NCI-H526 (cell line): ENCODE results near the gene SPIB.
A peak's percentile ranks its signal among the peaks of the same experiment; 100 is the strongest.

Experiments
- DNase-seq, 2 experiments: peaks; one replicate each; lab custom pipeline; 2025; lab: John Stamatoyannopoulos, UW

SPIB gene

DNA sequence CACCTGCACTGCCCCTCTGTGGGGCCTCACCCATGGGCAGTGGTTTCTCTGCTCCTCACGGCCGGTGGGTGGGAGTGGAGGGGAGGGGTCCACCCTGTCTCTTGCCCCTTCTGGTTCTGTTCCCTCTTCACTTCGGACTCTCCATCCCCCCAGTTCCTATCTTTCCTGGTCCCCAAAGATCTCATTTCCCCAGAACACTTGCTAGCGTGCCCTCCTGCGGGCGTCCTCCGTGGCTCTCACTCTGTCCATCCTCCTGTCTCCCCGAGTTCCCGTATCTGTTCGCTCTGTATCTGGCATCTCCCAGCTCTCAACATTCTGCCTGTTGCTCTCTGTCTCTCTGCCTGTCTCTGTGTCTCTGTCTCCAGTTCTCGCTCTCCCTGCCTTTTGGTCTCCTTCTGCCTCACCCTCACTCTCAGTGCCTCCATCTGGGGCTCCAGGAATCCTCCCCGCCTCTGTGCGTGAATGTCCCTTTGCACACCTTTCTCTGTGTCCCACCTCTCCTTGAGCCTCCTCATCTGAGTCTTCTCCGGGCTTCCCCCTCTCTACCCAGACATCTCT is 363 bp downstream of the SPIB start:
- peak in 1 of 2 experiments; percentile 60 for DNase-seq

DNA sequence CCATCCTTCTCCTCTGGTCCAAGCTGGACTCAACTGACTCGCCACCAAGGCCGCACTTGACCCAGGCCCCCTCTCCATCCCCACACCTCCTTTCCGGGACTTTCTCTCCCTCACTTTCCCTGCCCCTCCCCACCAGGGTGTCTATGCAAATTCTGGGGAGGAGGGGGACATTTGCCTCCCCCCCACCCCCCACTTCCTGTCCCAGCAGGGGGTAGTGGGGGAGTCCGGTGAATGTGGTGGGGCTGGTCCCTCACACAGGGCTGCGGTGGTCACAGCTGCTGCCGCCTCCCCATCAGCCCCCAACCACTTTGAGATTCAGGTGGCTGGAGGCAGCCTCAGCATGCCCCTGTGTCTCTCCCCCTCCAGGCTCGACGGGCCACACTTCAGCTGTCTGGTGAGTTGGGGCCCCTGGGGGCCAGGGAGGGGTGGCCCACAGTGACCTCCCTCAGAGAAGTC is 870 bp downstream of the SPIB start:
- DNase-seq = peak in 1 of 2 experiments; percentile 60

DNA sequence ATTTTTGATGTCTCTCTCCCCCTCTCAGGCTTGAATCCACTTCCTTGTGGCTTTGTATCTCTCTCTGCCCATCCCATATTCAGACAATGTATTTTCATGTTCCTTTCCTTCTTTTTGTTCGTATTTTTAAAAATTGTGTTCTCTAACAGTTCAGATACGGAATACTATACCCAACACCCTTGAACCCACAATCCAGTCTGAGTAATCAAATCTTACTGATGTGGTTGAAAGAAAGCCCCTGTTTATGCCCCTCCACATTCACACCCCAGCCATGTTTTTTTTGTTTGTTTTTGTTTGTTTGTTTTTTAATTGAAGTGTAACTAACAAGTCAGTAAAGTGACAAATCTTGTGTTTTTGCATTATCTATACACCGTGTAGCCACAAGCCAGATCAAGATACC is 1.4 kb downstream of the SPIB start:
- DNase-seq = no peak

DNA sequence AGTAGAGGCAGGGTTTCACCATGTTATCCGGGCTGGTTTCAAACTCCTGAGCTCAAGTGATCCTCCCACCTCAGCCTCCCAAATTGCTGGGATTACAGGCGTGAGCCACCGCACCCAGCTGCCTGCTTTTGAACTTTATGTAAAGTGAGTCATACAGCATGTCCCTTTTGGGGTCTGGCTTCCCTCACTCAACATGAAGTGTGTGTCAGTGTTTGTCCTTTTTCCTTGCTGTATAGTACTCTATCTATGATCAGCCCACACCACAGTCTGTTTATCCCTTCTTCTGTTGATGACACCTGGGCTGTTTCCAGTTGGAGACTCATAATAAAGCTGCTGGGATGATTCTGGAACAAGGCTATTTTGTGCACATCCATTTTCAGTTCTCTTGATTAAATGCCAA is 2.1 kb downstream of the SPIB start:
- no peak for DNase-seq

DNA sequence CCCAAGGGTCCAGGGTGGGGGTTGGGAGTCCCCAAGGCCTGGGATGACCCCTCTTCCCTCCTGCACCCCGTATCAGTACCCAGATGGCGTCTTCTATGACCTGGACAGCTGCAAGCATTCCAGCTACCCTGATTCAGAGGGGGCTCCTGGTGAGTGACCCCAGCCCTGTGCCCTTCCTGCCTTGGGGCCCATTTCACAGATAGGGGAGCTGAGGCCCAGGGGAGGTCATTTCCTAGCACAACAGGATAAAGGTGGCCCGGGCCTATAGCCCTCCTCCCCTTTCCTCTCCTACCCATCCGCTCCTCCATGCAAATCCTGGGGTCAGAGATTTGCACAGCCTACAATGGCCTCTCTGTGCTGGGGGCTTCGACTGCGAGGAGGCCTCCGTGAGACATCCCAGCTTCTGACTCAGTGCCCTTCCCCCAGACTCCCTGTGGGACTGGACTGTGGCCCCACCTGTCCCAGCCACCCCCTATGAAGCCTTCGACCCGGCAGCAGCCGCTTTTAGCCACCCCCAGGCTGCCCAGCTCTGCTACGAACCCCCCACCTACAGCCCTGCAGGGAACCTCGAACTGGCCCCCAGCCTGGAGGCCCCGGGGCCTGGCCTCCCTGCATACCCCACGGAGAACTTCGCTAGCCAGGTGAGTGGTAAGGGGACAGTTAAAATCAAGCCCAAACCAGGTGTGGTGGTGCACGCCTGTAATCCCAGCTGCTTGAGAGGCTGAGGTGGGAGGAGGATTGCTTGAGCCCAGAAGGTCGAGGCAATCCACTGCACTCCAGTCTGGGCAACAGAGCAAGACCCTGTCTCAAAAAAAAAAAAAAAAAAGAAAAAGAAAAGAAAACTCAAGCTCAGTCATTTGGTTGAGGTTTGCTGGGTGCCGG is 3.9 kb downstream of the SPIB start:
- peak; percentile 92 to 96 for DNase-seq

DNA sequence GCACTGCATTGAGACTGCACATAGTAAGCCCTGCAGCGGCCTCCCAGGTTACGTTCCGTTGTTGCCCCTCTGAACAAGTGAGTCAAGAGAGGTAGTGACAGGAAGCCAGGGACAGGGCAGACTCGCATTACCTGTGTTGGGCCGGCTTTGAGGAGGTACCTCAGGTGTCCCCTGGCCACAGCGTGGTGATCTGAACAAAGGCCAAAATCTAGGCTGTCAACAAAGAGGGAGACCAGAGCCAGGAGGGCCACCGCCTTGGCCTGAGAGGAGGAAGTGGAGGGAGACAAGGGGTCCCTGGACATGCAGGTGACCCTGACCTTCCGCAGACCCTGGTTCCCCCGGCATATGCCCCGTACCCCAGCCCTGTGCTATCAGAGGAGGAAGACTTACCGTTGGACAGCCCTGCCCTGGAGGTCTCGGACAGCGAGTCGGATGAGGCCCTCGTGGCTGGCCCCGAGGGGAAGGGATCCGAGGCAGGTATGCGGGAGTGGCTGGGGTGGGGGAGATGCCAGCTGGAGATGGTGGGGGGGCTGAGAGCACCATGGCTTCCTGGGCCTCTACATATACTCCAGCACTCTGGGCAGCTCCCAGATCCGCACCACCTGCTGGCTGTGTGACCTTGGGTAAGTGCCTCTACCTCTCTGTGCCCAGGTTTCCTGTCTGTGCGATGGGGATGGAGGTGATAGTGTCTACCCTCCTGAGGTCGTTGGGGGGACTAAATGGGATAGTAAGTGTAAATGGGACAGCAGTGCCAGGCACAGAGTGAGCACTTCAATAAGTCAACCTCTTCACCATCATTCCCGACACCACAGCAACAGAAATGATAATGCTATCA is 4.8 kb downstream of the SPIB start:
- no peak for DNase-seq

DNA sequence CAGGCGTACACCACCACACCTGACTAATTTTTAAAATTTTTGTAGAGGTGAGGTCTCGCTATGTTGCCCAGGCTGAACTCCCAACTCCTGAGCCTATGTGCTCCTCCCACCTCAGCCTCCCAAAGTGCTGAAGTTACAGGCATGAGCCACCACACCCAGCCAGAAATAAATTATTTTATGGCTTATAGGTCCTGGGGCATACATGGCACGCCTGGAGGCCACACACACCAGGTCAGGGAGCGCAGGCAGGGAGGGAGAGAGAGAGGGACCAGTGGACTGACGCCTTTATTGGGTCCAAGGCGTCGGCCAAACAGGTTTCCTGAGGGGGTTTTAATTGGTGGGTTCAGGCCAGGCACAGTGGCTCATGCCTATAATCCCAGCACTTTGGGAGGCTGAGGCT is 6.8 kb downstream of the SPIB start:
- DNase-seq = no peak

DNA sequence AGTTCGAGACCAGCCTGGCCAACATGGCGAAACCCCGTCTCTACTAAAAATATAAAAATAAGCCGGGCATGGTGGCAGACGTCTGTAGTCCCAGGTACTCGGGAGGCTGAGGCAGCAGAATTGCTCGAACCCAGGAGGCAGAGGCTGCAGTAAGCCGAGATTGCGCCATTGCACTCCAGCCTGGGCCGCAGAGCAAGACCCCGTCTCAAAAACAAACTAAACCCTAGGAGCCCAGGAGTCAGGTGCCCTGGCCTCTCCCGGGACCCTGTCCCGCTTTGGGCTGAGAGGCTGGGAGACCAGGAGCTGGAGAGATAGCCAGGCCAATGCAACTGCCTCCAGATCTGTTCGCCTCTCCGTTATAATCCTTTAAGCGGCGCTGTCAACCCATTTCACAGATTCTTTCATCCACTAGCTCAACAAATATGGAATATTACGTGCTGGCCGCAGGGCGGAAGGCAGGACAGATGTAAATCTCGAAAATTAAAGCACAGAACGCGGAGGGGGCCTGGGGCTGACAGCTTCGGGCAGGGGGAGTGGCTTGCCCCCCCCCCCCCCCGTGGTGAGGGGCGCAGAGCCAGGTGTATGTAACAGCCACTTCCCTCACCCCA is 8.7 kb downstream of the SPIB start:
- no peak for DNase-seq

DNA sequence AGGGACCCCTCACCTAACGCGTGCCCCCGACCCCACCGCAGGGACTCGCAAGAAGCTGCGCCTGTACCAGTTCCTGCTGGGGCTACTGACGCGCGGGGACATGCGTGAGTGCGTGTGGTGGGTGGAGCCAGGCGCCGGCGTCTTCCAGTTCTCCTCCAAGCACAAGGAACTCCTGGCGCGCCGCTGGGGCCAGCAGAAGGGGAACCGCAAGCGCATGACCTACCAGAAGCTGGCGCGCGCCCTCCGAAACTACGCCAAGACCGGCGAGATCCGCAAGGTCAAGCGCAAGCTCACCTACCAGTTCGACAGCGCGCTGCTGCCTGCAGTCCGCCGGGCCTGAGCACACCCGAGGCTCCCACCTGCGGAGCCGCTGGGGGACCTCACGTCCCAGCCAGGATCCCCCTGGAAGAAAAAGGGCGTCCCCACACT is 9.3 kb downstream of the SPIB start:
- no peak for DNase-seq

DNA sequence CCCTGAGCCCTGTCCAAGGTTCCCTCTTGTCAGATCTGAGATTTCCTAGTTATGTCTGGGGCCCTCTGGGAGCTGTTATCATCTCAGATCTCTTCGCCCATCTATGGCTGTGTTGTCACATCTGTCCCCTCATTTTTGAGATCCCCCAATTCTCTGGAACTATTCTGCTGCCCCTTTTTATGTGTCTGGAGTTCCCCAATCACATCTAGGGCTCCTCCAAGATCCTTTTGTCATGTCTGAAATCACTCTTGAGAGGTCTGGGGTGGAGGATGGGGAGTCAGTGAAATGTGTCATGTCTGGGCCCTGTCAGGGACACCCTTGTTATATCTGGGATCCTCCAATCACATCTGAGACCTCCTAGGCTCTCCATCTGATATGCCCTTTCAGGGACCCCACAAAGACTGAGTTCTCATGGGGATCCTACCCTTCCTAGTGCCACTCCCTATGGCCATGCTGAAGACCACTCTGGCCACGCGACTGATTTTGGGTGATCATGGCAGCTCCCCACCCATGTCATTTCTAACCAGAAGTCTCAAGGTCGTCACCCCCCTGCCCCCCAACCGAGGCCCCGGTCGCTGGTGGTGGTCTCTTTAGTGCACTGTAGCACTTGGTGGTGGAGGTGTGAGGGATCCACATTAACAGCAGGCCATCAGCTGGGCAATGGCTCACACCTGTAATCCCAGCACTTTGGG is 10.2 kb downstream of the SPIB start:
- no peak for DNase-seq

DNA sequence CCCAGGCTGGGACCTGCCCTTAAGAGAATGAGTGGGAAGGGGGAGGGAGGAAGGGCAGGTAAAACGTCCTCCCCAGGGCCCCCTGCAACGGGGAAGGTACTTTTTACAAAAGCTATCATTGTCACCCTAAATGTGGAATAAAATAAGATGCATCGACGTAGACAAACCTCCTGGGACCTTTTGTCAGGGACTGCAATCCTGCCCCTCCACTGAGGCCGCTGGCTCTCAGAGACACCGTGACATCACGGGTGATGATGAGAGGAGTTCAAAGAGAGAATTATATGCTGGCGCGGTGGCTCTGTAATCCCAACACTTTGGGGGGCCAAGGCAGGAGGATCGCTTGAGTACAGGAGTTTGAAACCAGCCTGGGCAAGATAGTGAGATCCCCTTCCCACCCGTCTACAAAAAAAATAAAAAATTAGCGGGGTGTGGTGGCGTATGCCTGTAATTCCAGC is 12.2 kb downstream of the SPIB start:
- DNase-seq = peak in 1 of 2 experiments; percentile 48

DNA sequence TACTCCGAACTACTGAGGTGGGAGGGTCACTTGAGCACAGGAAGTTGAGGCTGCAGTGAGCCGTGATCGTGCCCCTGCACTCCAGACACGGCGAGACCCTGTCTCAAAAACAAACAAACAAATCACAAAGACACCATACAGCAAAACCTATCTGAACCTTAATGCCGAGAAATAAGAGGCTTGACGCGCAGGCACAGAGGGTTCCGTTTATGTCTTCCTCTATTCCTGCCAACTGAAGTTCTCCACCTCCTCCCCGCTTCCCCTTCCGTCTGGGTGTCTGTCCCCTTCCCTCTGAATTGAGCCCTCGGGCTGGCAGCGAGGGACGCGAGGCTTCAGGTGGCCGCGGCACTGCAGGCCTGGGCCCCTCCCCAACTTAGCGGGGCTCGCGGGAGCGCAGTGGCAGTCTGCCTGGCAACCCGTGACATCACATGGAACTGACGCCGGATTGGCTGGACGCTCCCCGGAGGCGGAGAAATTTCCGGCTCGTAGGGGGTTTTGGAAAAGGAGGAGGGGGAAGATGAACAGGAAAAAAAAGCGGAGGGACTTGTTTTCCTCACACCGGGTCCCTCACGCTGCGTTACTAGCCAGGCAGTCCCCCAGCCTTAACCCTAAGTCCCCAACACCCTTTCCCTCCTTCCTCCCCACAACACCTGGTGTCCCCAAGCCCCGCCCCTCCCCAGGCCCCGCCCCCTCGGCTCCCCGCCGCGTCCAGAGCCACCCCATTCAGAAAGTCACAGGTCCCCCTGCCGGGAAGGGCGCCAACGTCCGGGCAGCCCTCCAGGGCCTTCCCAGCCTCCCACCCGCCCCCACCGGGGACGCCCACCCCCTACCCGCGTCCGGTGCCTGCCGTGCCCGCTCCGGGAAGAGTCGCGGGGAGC is 12.8 kb downstream of the SPIB start:
- DNase-seq = peak; percentile 37 to 90

DNA sequence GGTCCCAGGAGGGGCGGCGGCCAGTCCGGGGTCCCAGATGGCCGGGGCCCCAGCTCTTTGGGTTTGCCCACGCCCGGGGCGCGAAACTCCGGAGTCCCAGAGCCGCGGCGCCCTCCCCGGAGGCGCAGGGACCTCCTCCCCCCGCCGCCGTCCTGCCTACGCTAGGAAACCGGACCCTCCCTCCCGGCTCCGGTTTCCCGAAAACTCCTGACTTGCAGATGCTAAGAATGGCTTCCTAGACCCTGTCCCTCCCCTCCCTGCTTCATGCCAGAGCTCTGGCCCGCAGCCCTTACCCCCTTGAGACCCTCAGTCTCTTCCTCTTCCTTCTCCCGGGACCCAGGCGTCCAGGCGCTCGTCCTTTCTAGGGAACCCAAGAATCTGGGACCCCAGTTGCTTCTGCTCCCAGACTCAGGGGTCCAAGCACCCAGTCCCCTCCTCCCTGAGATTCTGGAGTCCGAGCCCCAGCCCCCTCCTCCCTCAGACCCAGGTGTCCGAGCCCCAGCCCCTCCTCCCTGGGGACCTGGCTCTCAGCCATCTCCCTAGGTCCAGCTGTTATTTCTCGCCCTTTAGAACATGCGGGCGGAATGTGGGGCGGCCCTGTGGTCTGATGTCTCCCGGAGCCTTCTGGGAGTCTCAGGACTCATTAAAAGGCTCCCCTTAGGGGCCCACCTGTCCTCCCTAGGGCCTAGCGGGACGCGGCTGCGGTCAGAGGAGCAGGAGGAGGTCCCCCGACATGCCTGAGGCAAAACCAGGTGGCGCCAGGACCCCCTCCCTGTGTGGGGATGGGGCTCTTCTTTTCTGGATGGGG is 13.7 kb downstream of the SPIB start, which contains the start of gene MYBPC2:
MYBPC2 (plus strand) TSS at position 672 of the 808 bp plus-strand sequence; CDS start at position 734, 62 bp downstream.
- DNase-seq = peak in 1 of 2 experiments; percentile 45

DNA sequence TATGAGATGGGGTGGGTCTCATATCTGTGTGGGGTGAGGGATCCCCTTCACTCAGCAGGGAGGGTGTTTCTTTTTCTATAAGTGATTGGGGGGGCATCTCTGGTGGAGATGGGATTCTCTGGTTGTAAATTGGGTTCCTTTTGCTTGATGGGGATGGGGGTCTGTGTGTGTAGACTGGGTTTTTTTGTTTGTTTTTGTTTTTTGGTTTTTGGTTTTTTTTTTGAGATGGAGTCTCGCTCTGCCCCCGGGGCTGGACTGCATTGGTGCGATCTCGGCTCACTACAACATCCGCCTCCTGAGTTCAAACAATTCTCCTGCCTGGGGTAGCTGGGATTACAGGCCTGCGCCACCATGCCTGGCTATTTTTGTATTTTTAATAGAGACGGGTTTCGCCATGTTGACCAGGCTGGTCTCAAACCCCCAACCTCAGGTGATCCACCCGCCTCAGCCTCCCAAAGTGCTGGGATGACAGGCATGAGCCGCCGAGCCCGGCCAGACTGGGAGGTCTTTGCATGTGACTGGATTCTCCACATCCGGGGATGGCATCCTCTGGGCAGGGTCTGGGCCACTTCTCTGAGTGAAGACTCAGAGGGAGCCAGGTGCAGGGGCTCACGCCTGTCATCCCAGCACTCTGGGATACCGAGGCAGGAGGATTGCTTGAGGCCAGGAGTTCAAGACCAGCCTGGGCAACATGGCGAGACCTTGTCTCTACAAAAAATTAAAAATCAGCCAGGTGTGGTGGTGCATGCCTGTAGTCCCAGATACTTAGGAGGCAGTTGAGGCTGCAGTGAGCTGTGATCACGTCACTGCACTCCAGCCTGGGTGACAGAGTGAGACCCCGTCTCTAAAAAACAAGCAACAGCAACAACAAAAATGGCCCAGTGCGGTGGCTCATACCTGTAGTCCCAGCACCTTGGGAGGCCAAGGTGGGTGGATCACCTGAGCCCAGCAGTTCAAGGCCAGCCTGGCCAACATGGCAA is 14.8 kb downstream of the SPIB start:
- no peak for DNase-seq

DNA sequence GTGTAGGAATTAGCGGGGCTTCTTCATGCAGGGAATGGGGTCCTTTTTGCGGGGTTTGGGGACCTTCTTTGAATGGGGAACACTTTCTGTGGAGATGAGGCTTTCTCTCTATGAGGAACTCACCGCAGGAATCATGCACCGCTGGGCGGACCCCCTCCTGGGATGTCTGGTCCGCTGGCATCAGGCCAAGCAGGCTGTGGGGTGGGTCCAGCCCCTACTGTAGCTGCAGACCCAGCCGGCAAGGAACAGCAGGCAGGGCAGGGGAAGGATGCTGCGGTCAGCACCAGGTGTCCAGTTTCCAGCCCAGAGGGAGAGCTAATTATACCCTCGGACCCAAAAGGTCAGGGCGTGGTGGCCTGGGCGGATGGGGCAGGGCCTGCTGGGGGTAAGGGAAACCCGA is 15.8 kb downstream of the SPIB start:
- DNase-seq = no peak

DNA sequence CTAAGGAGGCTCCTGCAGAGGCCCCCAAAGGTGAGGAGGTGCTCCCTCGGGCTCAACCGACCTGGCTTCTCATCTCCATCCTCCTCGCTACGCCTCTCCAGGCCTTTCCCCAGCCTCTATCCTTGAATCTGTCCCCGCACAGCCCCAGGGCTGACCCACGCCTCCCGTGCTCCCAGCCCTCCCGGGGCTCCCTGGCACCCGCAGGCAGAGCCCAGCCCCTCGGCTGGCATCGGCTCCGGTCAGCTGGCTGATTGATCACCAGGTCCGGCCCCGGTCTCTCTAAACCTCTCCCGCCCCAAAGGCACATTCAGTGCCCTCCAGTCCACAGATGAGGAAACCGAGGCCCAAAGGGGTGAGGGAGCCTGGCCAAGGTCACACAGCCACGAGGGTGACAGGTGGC is 16.5 kb downstream of the SPIB start:
- DNase-seq = no peak

DNA sequence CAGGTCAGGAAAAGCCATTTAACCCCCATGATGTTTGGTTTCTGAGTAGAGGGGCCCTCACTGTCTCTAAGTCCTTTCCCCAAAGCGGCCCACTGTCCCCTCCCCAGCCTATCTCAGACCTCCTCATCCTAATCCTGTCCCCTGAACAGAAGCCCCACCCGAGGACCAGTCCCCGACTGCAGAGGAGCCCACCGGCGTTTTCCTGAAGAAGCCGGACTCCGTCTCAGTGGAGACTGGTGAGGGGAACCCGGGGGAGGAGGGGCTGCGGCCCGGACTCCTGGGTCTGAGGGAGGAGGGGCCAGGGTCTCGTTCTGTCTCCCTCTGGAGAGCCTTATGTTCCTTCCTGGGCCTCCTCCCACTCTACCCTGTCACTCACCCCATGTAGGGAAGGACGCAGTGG is 16.9 kb downstream of the SPIB start:
- no peak for DNase-seq

DNA sequence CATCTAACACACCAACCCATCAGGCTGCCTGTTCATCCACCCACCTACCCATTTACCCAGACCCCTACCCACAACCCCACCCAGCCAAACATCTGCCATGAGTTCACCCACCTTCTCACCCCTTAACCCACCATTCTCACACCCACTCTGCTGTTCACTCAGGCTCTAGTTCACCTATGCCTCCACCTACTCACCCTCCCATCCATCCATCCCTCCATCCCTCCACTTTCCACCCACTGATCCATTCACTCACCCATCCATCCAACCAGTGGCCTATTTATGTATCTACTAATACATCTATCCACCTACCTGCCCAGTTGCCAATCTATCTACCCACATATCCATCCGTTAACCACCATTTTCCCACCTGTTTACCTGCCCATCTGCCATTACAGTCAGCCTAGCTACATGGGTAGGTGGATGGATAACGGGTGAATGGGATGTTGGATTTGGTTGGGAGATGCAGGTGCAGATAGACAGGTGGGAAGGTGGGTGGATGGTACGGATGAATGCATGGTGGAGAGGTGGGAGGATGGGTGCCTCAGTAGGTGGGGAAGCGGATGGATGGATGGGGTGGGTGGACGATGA is 19.2 kb downstream of the SPIB start:
- no peak for DNase-seq
